Central memory CD8-positive, alpha-beta T cell (primary cell): Measurements from ENCODE around the gene CASP8.

Experiments used
- ATAC-seq: fragments of 150-1000 bp; cut with Tn5 transposase; replicated peaks from 2 replicates; pipeline ENCODE4 v1.10.0; 2022; ENCODE audit warnings: mild to moderate bottlenecking, moderate FRiP score, moderate number of reproducible peaks; ENCODE audit not compliant: poor library complexity, severe bottlenecking; ENCODE audit errors: extremely low read depth
- DNase-seq, 2 donors: peaks; one replicate each; pipeline ENCODE4 v3.0.0; 2021; ENCODE audit warnings: low spot score in 2 of 2
- H3K27ac Mint-ChIP-seq: one replicate; pipeline ENCODE4 v1.8.0; 2022; ENCODE audit warnings: low read depth, mild to moderate bottlenecking, moderate library complexity, mixed read lengths
- H3K27me3 Mint-ChIP-seq: one replicate; pipeline ENCODE4 v1.8.0; 2022; ENCODE audit warnings: mixed read lengths
- H3K36me3 Mint-ChIP-seq: one replicate; pipeline ENCODE4 v1.8.0; 2022; ENCODE audit warnings: mild to moderate bottlenecking, moderate library complexity, mixed read lengths; ENCODE audit not compliant: insufficient read depth
- H3K4me1 Mint-ChIP-seq: one replicate; pipeline ENCODE4 v1.8.0; 2022; ENCODE audit warnings: mixed read lengths
- H3K4me3 Mint-ChIP-seq: one replicate; pipeline ENCODE4 v1.8.0; 2022; ENCODE audit warnings: mild to moderate bottlenecking, moderate library complexity, mixed read lengths
- H3K9me3 Mint-ChIP-seq: one replicate; pipeline ENCODE4 v1.8.0; 2022; ENCODE audit warnings: mixed read lengths

Gene CASP8

DNA sequence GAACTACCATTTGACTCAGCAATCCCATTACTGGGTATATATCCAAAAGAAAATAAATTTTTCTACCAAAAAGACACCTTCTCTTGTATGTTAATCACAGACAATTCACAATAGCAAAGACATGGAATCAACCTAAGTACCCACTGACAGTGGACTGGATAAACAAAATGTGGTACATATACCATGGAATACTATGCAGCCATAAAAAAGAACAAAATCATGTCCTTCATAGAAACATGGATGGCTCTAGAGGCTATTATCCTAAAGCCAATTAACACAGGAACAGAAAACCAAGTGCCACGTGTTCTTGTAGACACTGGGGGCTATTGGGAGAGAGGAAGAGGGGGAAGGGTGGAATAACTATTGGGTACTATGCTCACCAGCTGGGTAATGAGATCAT, 69.1 kb downstream of the CASP8 start:
- H3K9me3 Mint-ChIP-seq = peaks cover 15% of the 10 kb centered on the region
- no peak overlapping the region for H3K4me3 Mint-ChIP-seq
- H3K27me3 Mint-ChIP-seq = no peaks in the 10 kb centered on the region
- H3K4me1 Mint-ChIP-seq = peaks cover 12% of the 10 kb centered on the region
- H3K36me3 Mint-ChIP-seq = no peaks in the 10 kb centered on the region
- no peak overlapping the region for H3K27ac Mint-ChIP-seq
- ATAC-seq (no peak), DNase-seq (no peak)
